ENCODE measurements around the gene PNPT1. TPM values are rescaled to one million over a fixed set of nuclear protein-coding genes. Genes with fewer than 3 reads are reported as not detected.
"Not testable (repeated sequence)": the region's sequence is repeated elsewhere in the genome, so short reads cannot be mapped to it uniquely, and the experiment has no call there.

The PNPT1 gene
- total and polyA plus RNA-seq, 2 of the 13 experiments (the other 11 are each of a cell fraction or from before 2014, with no cell fraction given), result 23.4 to 61.0 TPM

GRCh38 chr2:55706258-55706657 is 12.6 kb upstream of the PNPT1 start:
- ATAC-seq; H2AFZ ChIP-seq (ENCODE audit: low read length); POLR2A ChIA-PET; BruUV-seq (replicated peaks); in situ Hi-C loops (cut with HindIII; ENCODE audit: extremely low pct_ligation_motif_present, low pct_unique_long_range_greater_than_20kb); H3K27ac ChIP-seq (ENCODE audit: extremely low read length, insufficient read depth, low read length); H3K4me3 ChIP-seq (replicated peaks in 1 of 3; ENCODE audit: insufficient read depth in 1 of 3, low read depth in 2 of 3, low read length in 3 of 3); DNase-seq (ENCODE audit: low spot score); H4K20me1 ChIP-seq (ENCODE audit: insufficient read depth, low read length); H3K9me3 ChIP-seq (ENCODE audit: low read length); H3K27me3 ChIP-seq (ENCODE audit: control insufficient read depth in 1 of 2, insufficient read depth in 2 of 2, low read length in 2 of 2); H3K36me3 ChIP-seq (replicated peaks in 1 of 2; ENCODE audit: control insufficient read depth in 1 of 2, insufficient read depth in 2 of 2, low read length in 2 of 2); intact Hi-C loops (cut with micrococcal nuclease; ENCODE audit: unreplicated experiment); H3K4me1 ChIP-seq (ENCODE audit: insufficient read depth, low read length); H3K9ac ChIP-seq (ENCODE audit: insufficient read depth, low read depth, low read length); H3K4me2 ChIP-seq (ENCODE audit: low read depth, low read length); H3K79me2 ChIP-seq (ENCODE audit: insufficient read depth, low read length); FAIRE-seq: not testable (repeated sequence)
- WGBS (ENCODE audit: low lambda C conversion rate), result 24% methylated on average over 4 of the region's 4 CpGs
- CTCF ChIA-PET (ENCODE audit: low intra/inter-chr PET ratio, low total read pairs), result interaction anchor here (0.6 kb wide), 1 partner anchor 1978 kb away, joined by 3 read pairs; no protein-coding TSS in a partner anchor

- Histone ChIP-seq H3K4me1 (ENCODE audit: insufficient read depth, low read length) (no peaks in the 10 kb centered on the region), H4K20me1 (ENCODE audit: insufficient read depth, low read length) (no peaks in the 10 kb centered on the region), H2AFZ (ENCODE audit: low read length) (no peak overlapping the region), H3K36me3 (replicated peaks in 1 of 2; ENCODE audit: control insufficient read depth in 1 of 2, insufficient read depth in 2 of 2, low read length in 2 of 2) (no peaks in the 10 kb centered on the region), H3K9ac (ENCODE audit: insufficient read depth, low read depth, low read length) (no peak overlapping the region), H3K27ac (ENCODE audit: extremely low read length, insufficient read depth, low read length) (no peak overlapping the region), H3K27me3 (ENCODE audit: control insufficient read depth in 1 of 2, insufficient read depth in 2 of 2, low read length in 2 of 2) (peaks cover 0 to 8% of the 10 kb centered on the region in 2 experiments; a peak in 1 of 5 replicates), H3K79me2 (ENCODE audit: insufficient read depth, low read length) (no peaks in the 10 kb centered on the region), H3K4me2 (ENCODE audit: low read depth, low read length) (0 out of 2 replicates have a peak overlapping the region, but pooled peaks have one; percentile 14), H3K4me3 (replicated peaks in 1 of 3; ENCODE audit: insufficient read depth in 1 of 3, low read depth in 2 of 3, low read length in 3 of 3) (no peak overlapping the region), H3K9me3 (ENCODE audit: low read length) (no peaks in the 10 kb centered on the region)
- CTCF ChIA-PET (ENCODE audit: low intra/inter-chr PET ratio, low total read pairs), result no interaction called here
- in situ Hi-C loops (cut with HindIII; ENCODE audit: extremely low pct_ligation_motif_present, low pct_unique_long_range_greater_than_20kb), result no loop called here
- no TSS peak for BruUV-seq (replicated peaks)
- no peak for DNase-seq (ENCODE audit: low spot score)
- FAIRE-seq, result no peak
- peak; percentile 47 for ATAC-seq
- WGBS (ENCODE audit: low lambda C conversion rate), result 27% methylated on average over 7 of the region's 7 CpGs
- intact Hi-C loops (cut with micrococcal nuclease; ENCODE audit: unreplicated experiment), result no loop called here
- peak; percentile 61 for TF ChIP-seq ZBTB40 (IDR thresholded peaks at IDR 0.05)
- no peak for TF ChIP-seq ZBTB40 (CRISPR knock-in tag; IDR thresholded peaks at IDR 0.05)
- TF ChIP-seq HOXA9 (CRISPR knock-in tag; IDR thresholded peaks at IDR 0.05; ENCODE audit: borderline replicate concordance), result no peak
- POLR2A ChIA-PET, result no interaction called here
Observed at GRCh38 chr2:55705027-55705653, 11.5 kb upstream of the PNPT1 start.
